ENCODE results near the gene OTULIN. TPM values are rescaled to one million over a fixed set of nuclear protein-coding genes. Genes with fewer than 3 reads are reported as not detected.

The OTULIN gene
- total and polyA plus RNA-seq, 2 experiments from 2014 or later, result 24.3 to 43.9 TPM

Other genes with a start within 250 kb of the OTULIN start
- 7.2 and 7.6 TPM in 2 replicates for gene OTULINL, start 82.9 kb upstream of the OTULIN start, total RNA-seq (2014; rRNA removed; shearing (Covaris generic))
- 6.3 and 7.8 TPM in 2 replicates for gene OTULINL, start 82.9 kb upstream of the OTULIN start, polyA plus RNA-seq (2016; fragmentation: Nextera tagmentation; extraction: Ambion mirVana)
- gene ANKH, start 207.1 kb downstream of the OTULIN start, total RNA-seq (2014; rRNA removed; shearing (Covaris generic)), result 3.7 and 6.1 TPM in 2 replicates
- gene ANKH, start 207.1 kb downstream of the OTULIN start, polyA plus RNA-seq (2016; fragmentation: Nextera tagmentation; extraction: Ambion mirVana), result 5.0 TPM in 2 replicates

All from GM23338 (cell line).